RWPE2 (cell line): ENCODE measurements around the gene CD93.

ENCODE experiments used
- ATAC-seq: fragments of 200-7000 bp; cut with Tn5 transposase; 3 replicates; pipeline ENCODE4 v1.9.1; 2021; ENCODE audit warnings: low read depth
- DNase-seq: peaks from one replicate; pipeline ENCODE4 v3.0.0-alpha.2; 2020; ENCODE audit warnings: low spot score
- H3K27ac ChIP-seq: fragments of 450-650 bp; 2 replicates; pipeline ENCODE4 v1.5.1; 2017; ENCODE audit warnings: mild to moderate bottlenecking; ENCODE audit not compliant: poor library complexity, severe bottlenecking
- H3K27me3 ChIP-seq: fragments of 250-450 bp; sonication (Bioruptor Pico); 2 replicates; pipeline ENCODE4 v1.5.1; 2021; ENCODE audit warnings: mild to moderate bottlenecking, moderate library complexity; ENCODE audit not compliant: insufficient read depth, poor library complexity, severe bottlenecking
- H3K36me3 ChIP-seq: fragments of 250-450 bp; sonication (Bioruptor Pico); 2 replicates; pipeline ENCODE4 v1.5.1; 2020; ENCODE audit warnings: low read depth, mild to moderate bottlenecking, moderate library complexity
- H3K4me1 ChIP-seq: fragments of 250-450 bp; sonication (Bioruptor Pico); 2 replicates; pipeline ENCODE4 v1.5.1; 2021; ENCODE audit warnings: mild to moderate bottlenecking, moderate library complexity; ENCODE audit not compliant: insufficient read depth, poor library complexity, severe bottlenecking
- H3K4me3 ChIP-seq: fragments of 250-450 bp; sonication (Bioruptor Pico); 2 replicates; pipeline ENCODE4 v1.5.1; 2021; ENCODE audit warnings: mild to moderate bottlenecking, moderate library complexity; ENCODE audit not compliant: severe bottlenecking
- H3K9me3 ChIP-seq: fragments of 250-450 bp; sonication (Bioruptor Pico); 2 replicates; pipeline ENCODE4 v1.5.1; 2021; ENCODE audit warnings: mild to moderate bottlenecking, moderate library complexity; ENCODE audit not compliant: severe bottlenecking
- TF ChIP-seq, protein P1 (sequence below): fragments of 450-650 bp; IDR thresholded peaks from one replicate; pipeline ENCODE4 v1.5.1; 2017; ENCODE audit warnings: mild to moderate bottlenecking, moderate library complexity; ENCODE audit not compliant: poor library complexity, severe bottlenecking

CD93 gene

DNA sequence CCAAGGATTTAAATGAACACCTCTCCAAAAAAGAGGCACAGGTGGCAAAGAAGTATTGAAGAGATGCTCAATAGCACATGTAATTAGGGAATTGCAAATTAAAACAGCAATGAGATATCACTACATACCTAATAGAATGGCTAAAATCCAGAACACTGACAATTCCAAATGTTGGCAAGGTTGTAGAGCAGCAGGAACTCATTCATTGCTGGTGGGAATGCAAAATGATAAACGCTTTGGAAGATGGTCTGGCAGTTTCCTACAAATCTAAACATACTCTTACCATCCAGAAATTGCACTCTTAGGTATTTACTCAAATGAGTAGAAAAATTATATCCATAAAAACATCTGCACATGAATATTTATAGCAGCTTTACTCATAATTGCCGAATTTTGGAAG is 17.0 kb downstream of the CD93 start:
- no peak for ATAC-seq
- H3K36me3 ChIP-seq: no peaks in the 10 kb centered on the region
- H3K4me1 ChIP-seq: no peaks in the 10 kb centered on the region
- no peak overlapping the region for H3K27ac ChIP-seq
- no peak overlapping the region for H3K4me3 ChIP-seq
- TF ChIP-seq, protein P1, sequence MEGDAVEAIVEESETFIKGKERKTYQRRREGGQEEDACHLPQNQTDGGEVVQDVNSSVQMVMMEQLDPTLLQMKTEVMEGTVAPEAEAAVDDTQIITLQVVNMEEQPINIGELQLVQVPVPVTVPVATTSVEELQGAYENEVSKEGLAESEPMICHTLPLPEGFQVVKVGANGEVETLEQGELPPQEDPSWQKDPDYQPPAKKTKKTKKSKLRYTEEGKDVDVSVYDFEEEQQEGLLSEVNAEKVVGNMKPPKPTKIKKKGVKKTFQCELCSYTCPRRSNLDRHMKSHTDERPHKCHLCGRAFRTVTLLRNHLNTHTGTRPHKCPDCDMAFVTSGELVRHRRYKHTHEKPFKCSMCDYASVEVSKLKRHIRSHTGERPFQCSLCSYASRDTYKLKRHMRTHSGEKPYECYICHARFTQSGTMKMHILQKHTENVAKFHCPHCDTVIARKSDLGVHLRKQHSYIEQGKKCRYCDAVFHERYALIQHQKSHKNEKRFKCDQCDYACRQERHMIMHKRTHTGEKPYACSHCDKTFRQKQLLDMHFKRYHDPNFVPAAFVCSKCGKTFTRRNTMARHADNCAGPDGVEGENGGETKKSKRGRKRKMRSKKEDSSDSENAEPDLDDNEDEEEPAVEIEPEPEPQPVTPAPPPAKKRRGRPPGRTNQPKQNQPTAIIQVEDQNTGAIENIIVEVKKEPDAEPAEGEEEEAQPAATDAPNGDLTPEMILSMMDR: no peak
- H3K27me3 ChIP-seq: no peaks in the 10 kb centered on the region
- no peak for DNase-seq
- H3K9me3 ChIP-seq: no peaks in the 10 kb centered on the region

DNA sequence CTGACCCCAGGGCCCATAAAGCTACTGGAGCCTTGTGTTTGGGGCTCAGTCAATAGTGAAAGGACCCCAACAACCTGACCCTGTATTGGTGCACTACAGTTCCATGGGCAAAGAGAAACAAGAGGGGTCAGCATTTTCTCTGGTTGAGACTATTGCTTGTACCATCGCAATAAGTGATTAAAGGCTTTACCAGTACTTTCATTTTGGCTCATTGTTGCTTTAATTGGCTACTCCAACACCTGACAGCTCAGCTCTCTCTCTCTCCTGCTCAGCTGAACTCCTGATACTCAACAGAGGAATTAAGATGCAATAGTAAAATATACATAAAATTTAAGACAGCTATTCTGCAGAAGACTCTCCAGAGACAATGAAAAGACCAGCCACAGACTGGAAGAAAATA is 17.8 kb downstream of the CD93 start:
- no peaks in the 10 kb centered on the region for H3K36me3 ChIP-seq
- TF ChIP-seq, protein P1: no peak
- no peak for ATAC-seq

DNA sequence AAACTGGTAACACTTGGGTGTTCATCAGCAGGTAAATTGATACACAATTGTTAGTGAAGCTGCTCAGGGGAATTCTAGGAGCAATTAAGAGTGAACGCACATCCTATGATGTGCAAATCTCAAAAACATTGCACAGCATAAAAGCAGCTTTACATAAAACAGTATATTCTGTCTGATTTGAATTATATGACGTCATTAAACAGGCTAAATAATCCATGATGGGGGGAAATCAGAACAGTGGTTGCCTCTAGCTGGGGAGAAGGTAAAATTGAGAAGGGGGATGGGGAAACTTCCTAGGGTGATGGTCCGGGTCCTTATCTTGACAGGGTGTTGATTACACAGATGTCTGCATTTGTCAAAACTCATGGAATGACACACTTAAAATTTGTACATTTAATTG is 19.4 kb downstream of the CD93 start:
- DNase-seq (no peak), ATAC-seq (no peak)
- Histone ChIP-seq H3K36me3 (no peaks in the 10 kb centered on the region), H3K9me3 (no peaks in the 10 kb centered on the region), H3K27me3 (no peaks in the 10 kb centered on the region), H3K27ac (no peak overlapping the region), H3K4me3 (no peak overlapping the region), H3K4me1 (no peaks in the 10 kb centered on the region)
- TF ChIP-seq, protein P1: no peak

More for the DNA sequence above, 17.8 kb downstream of the CD93 start:
- Histone ChIP-seq H3K9me3 (no peaks in the 10 kb centered on the region), H3K4me1 (no peaks in the 10 kb centered on the region), H3K27me3 (no peaks in the 10 kb centered on the region), H3K27ac (no peak overlapping the region), H3K4me3 (no peak overlapping the region)
- DNase-seq: no peak

DNA sequence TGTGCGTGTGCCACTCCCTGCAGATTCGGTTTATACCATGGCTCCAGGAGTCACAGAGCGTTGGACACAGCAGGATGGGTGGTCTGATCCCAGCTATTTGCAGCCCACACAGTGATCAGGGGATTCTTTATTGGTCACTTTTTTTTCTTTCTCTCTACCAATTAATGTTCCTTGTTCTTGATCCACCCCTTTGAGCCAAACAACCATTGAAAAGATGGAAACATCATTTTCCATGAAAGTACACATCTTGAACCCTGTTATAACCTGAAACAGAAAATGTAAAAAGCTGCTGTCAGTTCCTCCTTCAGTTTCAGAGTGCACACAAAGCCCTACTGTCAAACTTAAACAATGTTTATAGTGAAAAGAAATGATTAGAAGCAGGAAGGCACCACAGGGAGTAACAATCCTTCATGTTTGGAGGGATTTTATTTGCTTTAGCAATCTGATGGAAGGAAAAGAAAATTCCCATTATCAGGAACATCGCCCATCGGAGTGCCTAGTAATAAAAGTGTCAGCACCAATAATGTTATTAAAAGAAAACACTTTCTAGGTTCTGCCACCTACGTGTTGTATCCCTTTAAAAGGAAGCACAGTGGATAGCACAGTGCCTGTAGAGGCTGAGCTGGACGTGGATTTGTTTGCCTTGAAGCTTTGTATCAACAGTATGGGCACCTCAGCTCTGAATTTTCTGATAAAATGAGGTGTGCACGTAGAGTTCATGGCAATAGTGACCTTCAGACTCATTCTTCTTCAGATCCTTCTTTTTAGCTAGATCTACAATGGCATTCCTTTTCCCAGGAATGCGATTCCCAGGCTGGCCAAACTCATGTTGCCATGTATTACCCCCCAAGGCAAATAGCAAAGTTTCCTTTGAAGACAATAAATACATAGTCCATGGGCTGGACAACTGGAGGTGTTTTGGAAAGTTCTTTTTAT is 20.6 kb downstream of the CD93 start:
- H3K4me3 ChIP-seq: no peak overlapping the region
- no peaks in the 10 kb centered on the region for H3K27me3 ChIP-seq
- DNase-seq: no peak
- no peak for ATAC-seq
- TF ChIP-seq, protein P1: no peak
- no peaks in the 10 kb centered on the region for H3K9me3 ChIP-seq
- no peaks in the 10 kb centered on the region for H3K4me1 ChIP-seq
- H3K36me3 ChIP-seq: no peaks in the 10 kb centered on the region
- H3K27ac ChIP-seq: no peak overlapping the region

- ATAC-seq (no peak), DNase-seq (no peak)
- H3K36me3 ChIP-seq: no peaks in the 10 kb centered on the region
- H3K4me3 ChIP-seq: no peak overlapping the region
- TF ChIP-seq, protein P1: no peak
- H3K27ac ChIP-seq: no peak overlapping the region
- no peaks in the 10 kb centered on the region for H3K4me1 ChIP-seq
- H3K9me3 ChIP-seq: no peaks in the 10 kb centered on the region
- no peaks in the 10 kb centered on the region for H3K27me3 ChIP-seq
These were observed 22.5 kb downstream of the CD93 start for GRCh38 chr20:23063581-23063980.
